ENCODE data around the gene ANKLE2. TPM values are rescaled to one million over a fixed set of nuclear protein-coding genes. Genes with fewer than 3 reads are reported as not detected.
"Not testable (repeated sequence)": the region's sequence is repeated elsewhere in the genome, so short reads cannot be mapped to it uniquely, and the experiment has no call there.

ANKLE2 gene
- total RNA-seq, 2 donors from 2014 or later = 118 to 160 TPM

DNA sequence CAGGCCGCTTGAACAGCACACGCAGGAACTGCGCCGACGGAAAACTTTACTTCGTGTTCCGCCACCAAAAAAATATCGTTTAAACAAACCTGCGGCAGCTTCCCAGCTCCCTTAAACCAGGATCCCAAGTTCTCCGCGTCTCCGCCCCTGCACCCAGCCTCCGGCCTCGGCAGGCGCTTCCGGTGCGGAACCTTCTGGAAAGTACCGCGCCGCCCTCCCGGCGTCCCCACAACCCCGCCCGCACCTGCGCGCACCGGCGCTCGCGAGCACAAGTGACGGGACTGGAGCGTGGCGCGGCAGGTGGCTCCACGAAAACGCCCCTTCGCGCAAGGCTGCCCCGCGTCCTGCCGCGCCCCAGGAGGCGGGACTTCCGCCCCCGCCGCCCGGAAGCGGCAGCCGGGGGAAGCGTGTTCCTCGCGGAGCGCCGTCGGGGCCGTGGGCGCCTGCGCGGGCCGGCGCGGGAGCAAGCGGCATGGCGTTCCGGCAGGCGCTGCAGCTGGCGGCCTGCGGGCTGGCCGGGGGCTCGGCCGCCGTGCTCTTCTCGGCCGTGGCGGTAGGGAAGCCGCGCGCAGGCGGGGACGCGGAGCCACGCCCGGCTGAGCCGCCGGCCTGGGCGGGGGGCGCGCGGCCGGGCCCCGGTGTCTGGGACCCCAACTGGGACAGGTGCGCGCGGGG is 51.1 kb downstream of the ANKLE2 start, which contains the start of gene PGAM5:
Gene PGAM5 (plus strand): TSS at position 438 of the 675 bp plus-strand sequence. CDS start 35 bp downstream, at position 473.
- peak; percentile 94 for ATAC-seq (replicated peaks)
- H3K4me1 Mint-ChIP-seq = peaks cover 5% of the 10 kb centered on the region
- H3K27me3 Mint-ChIP-seq = no peaks in the 10 kb centered on the region
- H3K27ac Mint-ChIP-seq = peak within 1 kb of the TSS; percentile 88
- H3K36me3 Mint-ChIP-seq (ENCODE audit: low read depth) = peaks cover 30% of the 10 kb centered on the region
- peak within 1 kb of the TSS; percentile 91 for H3K4me3 Mint-ChIP-seq
- peaks cover 5% of the 10 kb centered on the region for H3K9me3 Mint-ChIP-seq

GRCh38 chr12:132710043-132710404 is 51.6 kb downstream of the ANKLE2 start:
- Mint-ChIP-seq H3K4me1 (peaks cover 5% of the 10 kb centered on the region), H3K4me3 (peak overlapping the region; percentile 91), H3K27me3 (no peaks in the 10 kb centered on the region), H3K36me3 (ENCODE audit: low read depth) (peaks cover 24% of the 10 kb centered on the region), H3K9me3 (peaks cover 5% of the 10 kb centered on the region), H3K27ac (peak overlapping the region; percentile 88)
- peak; percentile 3 for ATAC-seq (replicated peaks)

- ATAC-seq (replicated peaks) = no peak
- Mint-ChIP-seq H3K27ac (peak overlapping the region; percentile 52), H3K9me3 (peaks cover 5% of the 10 kb centered on the region), H3K4me1 (peaks cover under 1% of the 10 kb centered on the region), H3K4me3 (no peak overlapping the region), H3K36me3 (ENCODE audit: low read depth) (peaks cover 7% of the 10 kb centered on the region), H3K27me3 (no peaks in the 10 kb centered on the region)
These were observed 53.5 kb downstream of the ANKLE2 start for GRCh38 chr12:132708150-132708549.

- H3K27me3 Mint-ChIP-seq = no peaks in the 10 kb centered on the region
- ATAC-seq (replicated peaks) = no peak
These were observed 54.4 kb downstream of the ANKLE2 start for GRCh38 chr12:132707241-132707640.

DNA sequence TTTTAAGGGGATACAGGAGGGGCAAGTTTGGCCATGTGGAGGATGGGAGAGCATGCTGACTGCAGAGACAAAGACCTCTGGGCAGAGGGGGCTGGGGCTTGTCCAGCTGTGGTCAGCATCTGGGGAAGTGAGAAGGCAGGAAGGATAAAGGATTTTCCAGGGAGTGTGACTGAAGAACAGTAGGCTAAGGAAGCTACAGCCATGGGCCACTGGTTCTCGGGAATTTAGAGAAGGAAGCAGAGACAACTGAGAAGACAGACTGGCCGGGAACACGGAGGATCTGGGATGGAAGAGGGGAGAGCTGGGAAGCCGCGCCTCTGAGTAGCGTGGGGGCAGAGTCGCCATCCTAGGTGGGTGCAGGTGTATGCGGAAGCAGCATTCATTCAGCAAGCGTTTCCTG is 58.0 kb downstream of the ANKLE2 start:
- H3K4me1 Mint-ChIP-seq = no peaks in the 10 kb centered on the region
- peaks cover 5% of the 10 kb centered on the region for H3K9me3 Mint-ChIP-seq
- peaks cover 23% of the 10 kb centered on the region for H3K36me3 Mint-ChIP-seq (ENCODE audit: low read depth)
- ATAC-seq (replicated peaks) = no peak
- no peak overlapping the region for H3K4me3 Mint-ChIP-seq
- H3K27ac Mint-ChIP-seq = no peak overlapping the region
- H3K27me3 Mint-ChIP-seq = no peaks in the 10 kb centered on the region

More at GRCh38 chr12:132707241-132707640, 54.4 kb downstream of the ANKLE2 start:
- Mint-ChIP-seq H3K9me3 (peaks cover 5% of the 10 kb centered on the region), H3K4me3 (no peak overlapping the region), H3K36me3 (ENCODE audit: low read depth) (peaks cover 2% of the 10 kb centered on the region), H3K4me1 (no peaks in the 10 kb centered on the region), H3K27ac (no peak overlapping the region)

GRCh38 chr12:132702640-132703039 is 59.0 kb downstream of the ANKLE2 start:
- Mint-ChIP-seq H3K4me3 (no peak overlapping the region), H3K27me3 (no peaks in the 10 kb centered on the region), H3K36me3 (ENCODE audit: low read depth) (peaks cover 33% of the 10 kb centered on the region), H3K27ac (no peak overlapping the region), H3K9me3 (no peaks in the 10 kb centered on the region), H3K4me1 (no peaks in the 10 kb centered on the region)
- ATAC-seq (replicated peaks) = no peak

DNA sequence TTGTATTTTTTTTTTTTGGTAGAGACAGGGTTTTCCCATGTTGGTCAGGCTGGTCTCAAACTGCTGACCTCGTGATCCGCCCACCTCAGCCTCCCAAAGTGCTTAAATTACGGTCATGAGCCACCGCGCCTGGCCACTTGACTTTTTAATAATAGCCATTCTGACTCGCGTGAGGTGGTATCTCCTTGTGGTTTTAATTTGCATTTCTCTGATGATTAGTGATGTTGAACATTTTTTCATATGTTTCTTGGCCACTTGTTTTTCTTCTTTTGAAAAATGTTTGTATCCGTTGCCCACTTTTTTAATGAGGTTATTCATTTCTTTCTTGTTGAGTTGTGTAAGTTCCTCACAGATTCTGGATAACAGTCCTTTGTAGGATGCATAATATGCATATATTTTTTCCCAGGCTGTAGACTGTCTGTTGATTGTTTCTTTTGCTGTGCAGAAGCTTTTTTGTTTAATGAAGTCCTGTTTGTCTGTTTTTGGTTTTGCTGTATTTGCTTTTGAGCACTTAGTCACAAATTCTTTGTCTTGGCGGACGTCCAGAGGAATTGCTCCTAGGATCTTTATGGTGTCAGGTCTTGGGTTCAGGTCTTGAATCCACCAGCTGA is 61.3 kb downstream of the ANKLE2 start:
- ATAC-seq (replicated peaks) = no peak
- peaks cover 43% of the 10 kb centered on the region for H3K36me3 Mint-ChIP-seq (ENCODE audit: low read depth)

DNA sequence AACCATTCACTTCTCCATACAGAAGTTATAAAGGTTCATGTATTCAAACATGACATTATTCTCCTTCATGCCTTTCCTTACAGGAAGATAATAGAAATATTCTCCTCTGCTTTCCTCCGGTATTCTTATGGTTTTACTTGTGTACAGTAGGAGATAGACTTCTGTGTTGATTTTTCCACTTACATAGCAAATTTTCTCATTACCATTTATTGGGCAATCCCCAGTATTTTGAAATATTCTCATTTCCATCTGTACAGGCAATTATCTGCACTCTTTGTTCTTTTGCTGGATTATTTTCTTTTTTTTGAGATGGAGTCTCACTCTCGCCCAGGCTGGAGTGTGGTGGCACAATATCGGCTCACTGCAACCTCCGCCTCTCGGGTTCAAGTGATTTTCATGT is 63.3 kb downstream of the ANKLE2 start:
- Mint-ChIP-seq H3K36me3 (ENCODE audit: low read depth) (peaks cover 43% of the 10 kb centered on the region), H3K9me3 (no peaks in the 10 kb centered on the region), H3K27ac (no peak overlapping the region), H3K27me3 (no peaks in the 10 kb centered on the region), H3K4me3 (no peak overlapping the region), H3K4me1 (no peaks in the 10 kb centered on the region)
- ATAC-seq (replicated peaks) = no peak

More for the DNA sequence above, 61.3 kb downstream of the ANKLE2 start:
- Mint-ChIP-seq H3K4me1 (no peaks in the 10 kb centered on the region), H3K27me3 (no peaks in the 10 kb centered on the region), H3K4me3 (no peak overlapping the region), H3K9me3 (no peaks in the 10 kb centered on the region), H3K27ac (no peak overlapping the region)

DNA sequence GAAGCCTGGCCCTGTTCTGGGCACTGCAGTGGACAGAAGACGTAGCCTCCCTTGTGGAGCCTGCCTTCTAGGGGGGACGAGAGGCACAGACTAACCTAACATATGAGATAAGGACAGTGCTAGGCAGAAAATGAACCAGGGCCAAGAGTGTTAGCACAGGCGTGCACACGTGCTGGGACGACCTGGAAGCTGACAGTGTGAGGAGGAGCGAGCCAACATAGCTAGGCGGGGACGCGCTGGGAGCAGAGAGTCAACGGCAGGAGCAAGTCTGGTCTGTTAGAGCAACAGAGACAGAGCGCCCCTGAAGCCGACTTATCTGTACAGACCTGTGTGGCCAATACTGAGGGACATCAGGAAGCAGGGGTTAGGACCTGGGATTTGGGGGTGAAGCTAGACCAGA is 66.2 kb downstream of the ANKLE2 start:
- no peaks in the 10 kb centered on the region for H3K4me1 Mint-ChIP-seq
- H3K9me3 Mint-ChIP-seq = no peaks in the 10 kb centered on the region
- no peak overlapping the region for H3K4me3 Mint-ChIP-seq
- no peak for ATAC-seq (replicated peaks)
- peaks cover 42% of the 10 kb centered on the region for H3K36me3 Mint-ChIP-seq (ENCODE audit: low read depth)
- no peak overlapping the region for H3K27ac Mint-ChIP-seq
- H3K27me3 Mint-ChIP-seq = no peaks in the 10 kb centered on the region

DNA sequence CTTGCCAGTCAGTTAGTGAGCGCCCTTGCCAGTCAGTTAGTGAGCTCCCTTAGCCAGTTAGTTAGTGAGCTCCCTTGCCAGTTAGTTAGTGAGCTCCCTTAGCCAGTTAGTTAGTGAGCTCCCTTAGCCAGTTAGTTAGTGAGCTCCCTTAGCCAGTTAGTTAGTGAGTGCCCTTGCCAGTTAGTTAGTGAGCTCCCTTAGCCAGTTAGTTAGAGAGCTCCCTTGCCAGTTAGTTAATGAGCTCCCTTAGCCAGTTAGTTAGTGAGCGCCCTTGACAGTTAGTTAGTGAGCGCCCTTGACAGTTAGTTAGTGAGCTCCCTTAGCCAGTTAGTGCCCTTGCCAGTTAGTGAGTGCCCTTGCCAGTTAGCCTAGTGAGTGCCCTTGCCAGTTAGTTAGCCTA is 66.7 kb downstream of the ANKLE2 start:
- H3K4me1 Mint-ChIP-seq; H3K27ac Mint-ChIP-seq; ATAC-seq (replicated peaks); H3K9me3 Mint-ChIP-seq; H3K4me3 Mint-ChIP-seq; H3K27me3 Mint-ChIP-seq: not testable (repeated sequence)
- H3K36me3 Mint-ChIP-seq (ENCODE audit: low read depth) = peaks cover 37% of the 10 kb centered on the region

DNA sequence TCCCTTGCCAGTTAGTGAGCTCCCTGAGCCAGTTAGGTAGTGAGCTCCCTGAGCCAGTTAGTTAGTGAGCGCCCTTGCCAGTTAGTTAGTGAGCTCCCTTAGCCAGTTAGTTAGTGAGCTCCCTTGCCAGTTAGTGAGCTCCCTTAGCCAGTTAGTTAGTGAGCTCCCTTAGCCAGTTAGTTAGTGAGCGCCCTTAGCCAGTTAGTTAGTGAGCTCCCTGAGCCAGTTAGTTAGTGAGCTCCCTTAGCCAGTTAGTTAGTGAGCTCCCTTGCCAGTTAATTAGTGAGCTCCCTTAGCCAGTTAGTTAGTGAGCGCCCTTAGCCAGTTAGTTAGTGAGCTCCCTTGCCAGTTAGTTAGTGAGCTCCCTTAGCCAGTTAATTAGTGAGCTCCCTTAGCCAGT is 69.6 kb downstream of the ANKLE2 start:
- not testable (repeated sequence) for ATAC-seq (replicated peaks); H3K27ac Mint-ChIP-seq; H3K4me1 Mint-ChIP-seq; H3K4me3 Mint-ChIP-seq; H3K27me3 Mint-ChIP-seq; H3K9me3 Mint-ChIP-seq
- H3K36me3 Mint-ChIP-seq (ENCODE audit: low read depth) = peaks cover 14% of the 10 kb centered on the region

DNA sequence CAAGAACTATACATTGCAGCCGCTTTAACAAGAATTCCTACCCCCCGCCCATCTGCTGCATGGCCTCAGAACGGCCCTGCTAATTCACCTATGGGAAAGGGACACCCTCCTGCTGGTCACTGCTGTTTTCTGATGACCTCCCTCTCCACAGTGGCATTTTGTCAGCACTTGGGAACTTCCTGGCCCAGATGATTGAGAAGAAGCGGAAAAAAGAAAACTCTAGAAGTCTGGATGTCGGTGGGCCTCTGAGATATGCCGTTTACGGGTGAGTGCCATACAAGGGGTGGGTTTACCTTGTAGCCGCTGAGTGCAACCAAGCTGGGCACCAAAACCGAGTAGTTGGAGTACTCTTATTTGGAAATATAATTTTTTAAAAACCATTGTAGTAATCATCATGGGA is 71.5 kb downstream of the ANKLE2 start:
- peaks cover 14% of the 10 kb centered on the region for H3K36me3 Mint-ChIP-seq (ENCODE audit: low read depth)
- no peaks in the 10 kb centered on the region for H3K27me3 Mint-ChIP-seq
- no peak overlapping the region for H3K27ac Mint-ChIP-seq
- H3K4me1 Mint-ChIP-seq = peaks cover 4% of the 10 kb centered on the region
- no peak overlapping the region for H3K4me3 Mint-ChIP-seq
- no peak for ATAC-seq (replicated peaks)
- H3K9me3 Mint-ChIP-seq = no peaks in the 10 kb centered on the region

- H3K4me1 Mint-ChIP-seq = peaks cover 7% of the 10 kb centered on the region
- no peaks in the 10 kb centered on the region for H3K27me3 Mint-ChIP-seq
- no peak for ATAC-seq (replicated peaks)
- peak overlapping the region; percentile 23 for H3K4me3 Mint-ChIP-seq
- no peak overlapping the region for H3K27ac Mint-ChIP-seq
- no peaks in the 10 kb centered on the region for H3K9me3 Mint-ChIP-seq
- H3K36me3 Mint-ChIP-seq (ENCODE audit: low read depth) = peaks cover 14% of the 10 kb centered on the region
These were observed 72.4 kb downstream of the ANKLE2 start for GRCh38 chr12:132689227-132689626.

DNA sequence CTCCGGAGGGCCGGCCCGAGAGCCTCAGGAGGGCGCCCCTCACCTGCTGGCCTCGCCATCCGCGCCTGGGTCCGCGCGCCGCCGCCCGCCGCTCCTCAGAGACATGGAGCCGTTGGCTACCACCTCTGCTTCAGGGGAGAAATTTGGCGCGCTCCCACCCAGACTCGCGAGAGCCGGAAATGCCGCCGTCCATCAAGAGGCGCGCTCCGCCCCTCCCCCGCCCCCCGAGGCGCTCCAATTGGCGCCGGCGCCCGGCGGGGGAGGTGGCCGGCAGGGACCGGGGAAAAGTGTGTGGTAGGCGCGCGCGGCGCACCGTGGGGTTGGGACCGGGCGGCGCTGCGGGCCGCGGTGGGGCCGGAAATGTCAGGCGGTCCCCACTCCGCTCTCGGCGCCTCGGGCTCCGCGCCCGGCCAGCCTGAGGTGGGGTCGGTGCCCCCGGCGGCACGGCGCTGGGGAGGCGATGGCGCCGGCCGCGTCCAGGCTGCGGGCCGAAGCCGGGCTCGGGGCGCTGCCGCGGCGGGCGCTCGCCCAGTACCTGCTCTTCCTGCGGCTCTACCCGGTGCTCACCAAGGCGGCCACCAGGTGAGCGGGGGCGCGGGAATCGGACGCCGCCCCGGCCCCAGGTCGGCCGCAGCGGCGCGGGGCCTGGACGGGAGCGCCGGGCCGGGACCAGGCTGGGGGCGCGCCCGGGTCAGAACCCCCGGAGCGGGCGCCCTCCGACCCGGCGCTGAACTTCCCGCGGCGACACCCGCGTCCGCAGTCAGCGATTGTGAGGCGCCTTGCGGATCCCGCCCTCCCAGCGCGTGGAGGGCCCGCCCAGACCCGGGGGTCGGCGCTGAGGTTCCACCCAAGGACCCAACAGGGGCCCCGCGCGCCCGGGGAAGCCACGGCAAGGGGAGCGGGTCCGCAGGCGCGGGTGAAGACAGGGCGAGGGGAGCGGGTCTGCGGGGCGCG is 74.1 kb downstream of the ANKLE2 start, which contains the start of the genes POLE and PXMP2:
Gene POLE (minus strand): TSS at position 132 of the 954 bp plus-strand sequence. CDS start 27 bp downstream, at position 105.
Gene PXMP2 (plus strand): TSS at position 377 of the 954 bp plus-strand sequence. CDS start 84 bp downstream, at position 461.
- peaks cover 14% of the 10 kb centered on the region for H3K36me3 Mint-ChIP-seq (ENCODE audit: low read depth)
- H3K27me3 Mint-ChIP-seq = no peaks in the 10 kb centered on the region
- peak within 1 kb of the TSS; percentile 66 for H3K4me3 Mint-ChIP-seq
- H3K9me3 Mint-ChIP-seq = no peaks in the 10 kb centered on the region
- peak within 1 kb of the TSS; percentile 25 for H3K27ac Mint-ChIP-seq
- peak; percentile 96 for ATAC-seq (replicated peaks)
- peaks cover 7% of the 10 kb centered on the region for H3K4me1 Mint-ChIP-seq

Measured in activated T-helper 17 cell treated with anti-CD3 and anti-CD28 coated beads, Interleukin-2, amount 50 U/mL, for 72 hours (primary cell).